ENCODE results near the gene IL20. TPM values are rescaled to one million over a fixed set of nuclear protein-coding genes. Genes with fewer than 3 reads are reported as not detected.

The IL20 gene
- total and polyA plus RNA-seq, 4 donors, result 0.11 to 0.12 TPM; not detected in 2

GRCh38 chr1:206823727-206824126 lies 41.7 kb upstream of the IL20 start:
- peak in 1 of 3 donors; percentile 45 for DNase-seq
- WGBS, 2 donors, result 47 to 72% methylated on average over 5 of the region's 5 CpGs

GRCh38 chr1:206824331-206824730 lies 41.1 kb upstream of the IL20 start:
- ATAC-seq (ENCODE audit: insufficient read depth, low FRiP score), result no peak
- 47 to 51% methylated on average over 3 of the region's 3 CpGs for WGBS, 2 donors
- TF ChIP-seq CTCF (IDR thresholded peaks at IDR 0.05; ENCODE audit: control extremely low read depth, extremely low read depth), result no peak

More at GRCh38 chr1:206823727-206824126, 41.7 kb upstream of the IL20 start:
- H3K27ac ChIP-seq (ENCODE audit: low read depth in 1 of 2, low read length in 1 of 2), result no peak overlapping the region
- H3K4me1 ChIP-seq (ENCODE audit: control insufficient read depth in 5 of 5, insufficient read depth in 5 of 5, low read length in 5 of 5), result peaks cover 0 to 10% (median 0%) of the 10 kb centered on the region in 5 donors
- no peak overlapping the region for H3K9ac ChIP-seq (ENCODE audit: insufficient read depth in 1 of 2, low read length in 2 of 2)
- no peak for TF ChIP-seq CTCF (IDR thresholded peaks at IDR 0.05; ENCODE audit: control extremely low read depth, extremely low read depth)
- no peaks in the 10 kb centered on the region for H3K36me3 ChIP-seq (ENCODE audit: control insufficient read depth in 4 of 4, insufficient read depth in 4 of 4, low read length in 4 of 4)
- H3K4me3 ChIP-seq, result no peak overlapping the region
- no peak for ATAC-seq (ENCODE audit: insufficient read depth, low FRiP score)
- H3K9me3 ChIP-seq (ENCODE audit: control insufficient read depth in 4 of 4, insufficient read depth in 3 of 4, low read length in 3 of 4), result no peaks in the 10 kb centered on the region
- H3K27me3 ChIP-seq (ENCODE audit: control insufficient read depth in 3 of 3, insufficient read depth in 3 of 3, low read length in 2 of 3), result no peaks in the 10 kb centered on the region

GRCh38 chr1:206826394-206826793 lies 39.0 kb upstream of the IL20 start:
- WGBS, 2 donors, result 53 to 57% methylated on average over 4 of the region's 4 CpGs
- H3K27ac ChIP-seq (ENCODE audit: low read depth in 1 of 2, low read length in 1 of 2), result no peak overlapping the region
- H3K27me3 ChIP-seq (ENCODE audit: control insufficient read depth in 3 of 3, insufficient read depth in 3 of 3, low read length in 2 of 3), result no peaks in the 10 kb centered on the region
- no peak for ATAC-seq (ENCODE audit: insufficient read depth, low FRiP score)
- no peaks in the 10 kb centered on the region for H3K9me3 ChIP-seq (ENCODE audit: control insufficient read depth in 4 of 4, insufficient read depth in 3 of 4, low read length in 3 of 4)
- H3K9ac ChIP-seq (ENCODE audit: insufficient read depth in 1 of 2, low read length in 2 of 2), result no peak overlapping the region
- H3K4me3 ChIP-seq, result no peak overlapping the region
- peaks cover 0 to 10% (median 0%) of the 10 kb centered on the region in 5 donors for H3K4me1 ChIP-seq (ENCODE audit: control insufficient read depth in 5 of 5, insufficient read depth in 5 of 5, low read length in 5 of 5)
- DNase-seq, result no peak
- TF ChIP-seq CTCF (IDR thresholded peaks at IDR 0.05; ENCODE audit: control extremely low read depth, extremely low read depth), result no peak
- no peaks in the 10 kb centered on the region for H3K36me3 ChIP-seq (ENCODE audit: control insufficient read depth in 4 of 4, insufficient read depth in 4 of 4, low read length in 4 of 4)

More at GRCh38 chr1:206824331-206824730, 41.1 kb upstream of the IL20 start:
- DNase-seq, result peak in 1 of 3 donors; percentile 16
- H3K36me3 ChIP-seq (ENCODE audit: control insufficient read depth in 4 of 4, insufficient read depth in 4 of 4, low read length in 4 of 4), result no peaks in the 10 kb centered on the region
- no peaks in the 10 kb centered on the region for H3K27me3 ChIP-seq (ENCODE audit: control insufficient read depth in 3 of 3, insufficient read depth in 3 of 3, low read length in 2 of 3)
- no peak overlapping the region for H3K4me3 ChIP-seq
- H3K27ac ChIP-seq (ENCODE audit: low read depth in 1 of 2, low read length in 1 of 2), result no peak overlapping the region
- peaks cover 0 to 10% (median 0%) of the 10 kb centered on the region in 5 donors for H3K4me1 ChIP-seq (ENCODE audit: control insufficient read depth in 5 of 5, insufficient read depth in 5 of 5, low read length in 5 of 5)
- H3K9ac ChIP-seq (ENCODE audit: insufficient read depth in 1 of 2, low read length in 2 of 2), result no peak overlapping the region
- no peaks in the 10 kb centered on the region for H3K9me3 ChIP-seq (ENCODE audit: control insufficient read depth in 4 of 4, insufficient read depth in 3 of 4, low read length in 3 of 4)

GRCh38 chr1:206828061-206828460 lies 37.4 kb upstream of the IL20 start:
- H3K27me3 ChIP-seq (ENCODE audit: control insufficient read depth in 3 of 3, insufficient read depth in 3 of 3, low read length in 2 of 3), result no peaks in the 10 kb centered on the region
- no peak for TF ChIP-seq CTCF (IDR thresholded peaks at IDR 0.05; ENCODE audit: control extremely low read depth, extremely low read depth)
- DNase-seq (no peak), ATAC-seq (ENCODE audit: insufficient read depth, low FRiP score) (no peak)
- no peak overlapping the region for H3K27ac ChIP-seq (ENCODE audit: low read depth in 1 of 2, low read length in 1 of 2)
- 89 to 93% methylated on average over 1 of the region's 1 CpG for WGBS, 2 donors
- H3K4me3 ChIP-seq, result no peak overlapping the region
- H3K4me1 ChIP-seq (ENCODE audit: control insufficient read depth in 5 of 5, insufficient read depth in 5 of 5, low read length in 5 of 5), result peaks cover 0 to 10% (median 0%) of the 10 kb centered on the region in 5 donors
- H3K9me3 ChIP-seq (ENCODE audit: control insufficient read depth in 4 of 4, insufficient read depth in 3 of 4, low read length in 3 of 4), result no peaks in the 10 kb centered on the region
- H3K9ac ChIP-seq (ENCODE audit: insufficient read depth in 1 of 2, low read length in 2 of 2), result no peak overlapping the region
- H3K36me3 ChIP-seq (ENCODE audit: control insufficient read depth in 4 of 4, insufficient read depth in 4 of 4, low read length in 4 of 4), result no peaks in the 10 kb centered on the region

All from lung (tissue), 12 donors.